ENCODE results near the gene PYGL.

PYGL gene

DNA sequence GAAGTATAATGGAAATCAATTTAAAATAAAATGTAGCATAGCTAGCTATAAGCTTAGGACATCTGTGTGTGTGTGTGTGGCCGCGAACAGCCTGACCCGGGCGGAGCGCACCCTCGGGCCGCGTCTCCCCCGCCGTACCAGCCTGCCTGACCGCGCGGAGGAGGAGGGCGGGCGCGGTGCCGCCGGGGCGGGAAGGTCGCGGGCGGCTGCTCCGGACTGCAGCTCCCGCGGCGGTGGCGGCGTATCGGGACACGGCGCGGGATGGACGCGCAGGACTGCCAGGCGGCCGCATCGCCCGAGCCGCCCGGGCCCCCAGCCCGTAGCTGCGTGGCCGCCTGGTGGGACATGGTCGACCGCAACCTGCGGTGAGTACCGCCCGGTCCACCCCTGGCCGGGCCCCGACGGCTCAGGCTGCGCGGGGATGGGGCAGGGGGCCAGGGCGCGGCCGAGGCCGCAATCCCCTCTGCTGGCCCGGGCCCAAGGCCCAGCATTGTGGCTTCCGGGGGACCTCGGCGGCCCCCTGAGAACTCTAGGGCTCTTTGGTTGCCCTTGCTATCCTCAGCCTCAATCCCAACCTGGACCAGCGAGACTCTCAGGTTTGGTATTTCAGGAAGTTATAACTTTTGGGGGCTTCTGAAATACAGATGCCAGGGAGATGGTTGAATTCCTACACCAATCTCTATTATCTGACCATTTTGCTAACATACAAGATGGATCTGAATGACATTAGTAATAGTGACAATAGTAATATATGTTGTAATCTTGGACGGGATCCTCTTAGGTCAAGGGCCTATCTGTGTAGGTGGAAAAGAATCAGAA lies 72.2 kb downstream of the PYGL start, which contains the start of gene ABHD12B:
ABHD12B (plus strand) TSS at position 140 of the 819 bp plus-strand sequence; CDS start at position 262, 122 bp downstream.
- no peak for DNase-seq (ENCODE audit: low read depth)

DNA sequence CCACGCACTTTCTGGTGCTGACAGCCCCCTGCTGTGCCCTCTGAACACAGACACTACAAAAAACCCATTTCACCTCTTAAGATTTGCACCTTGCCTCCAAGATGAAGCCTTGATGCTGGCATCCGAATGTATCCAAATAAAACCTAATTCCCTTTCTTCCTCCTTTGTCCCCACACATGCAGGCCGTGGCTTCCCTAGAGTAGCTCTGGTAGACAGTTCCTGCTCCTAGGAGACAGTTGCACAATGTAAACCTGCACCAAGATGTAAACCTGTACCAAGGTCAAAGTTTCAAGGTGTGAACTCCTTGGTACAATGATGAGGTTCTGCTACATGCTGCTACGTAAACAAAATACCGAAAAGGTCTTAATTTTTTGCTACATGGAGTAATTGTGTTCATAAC lies 73.1 kb downstream of the PYGL start:
- DNase-seq (ENCODE audit: low read depth): no peak

- DNase-seq (ENCODE audit: low read depth): no peak
Observed at GRCh38 chr14:50865391-50866076, 78.7 kb downstream of the PYGL start.

DNA sequence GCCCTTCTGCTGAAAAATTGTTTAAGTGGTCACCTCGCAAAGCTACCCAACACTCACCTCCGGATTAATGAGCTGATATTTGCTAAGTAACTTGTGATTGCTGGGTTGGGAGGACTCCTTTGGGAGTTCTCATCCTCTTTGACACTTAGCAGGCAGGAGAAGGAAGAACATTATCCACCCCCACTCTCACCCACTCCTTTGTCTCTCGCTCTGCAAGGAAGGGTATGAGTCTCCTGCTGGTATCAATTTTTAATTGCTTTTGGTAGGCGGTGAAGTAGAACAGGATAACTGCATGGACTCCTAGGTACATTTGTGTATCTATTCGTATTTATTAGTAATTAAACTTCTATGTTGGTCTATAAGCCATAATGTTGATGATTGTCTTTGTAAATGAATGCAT lies 79.3 kb downstream of the PYGL start:
- DNase-seq (ENCODE audit: low read depth): no peak

- no peak for DNase-seq (ENCODE audit: low read depth)
Observed at GRCh38 chr14:50864237-50864636, 80.0 kb downstream of the PYGL start.

GRCh38 chr14:50862036-50862570 lies 82.2 kb downstream of the PYGL start:
- no peak for DNase-seq (ENCODE audit: low read depth)

DNA sequence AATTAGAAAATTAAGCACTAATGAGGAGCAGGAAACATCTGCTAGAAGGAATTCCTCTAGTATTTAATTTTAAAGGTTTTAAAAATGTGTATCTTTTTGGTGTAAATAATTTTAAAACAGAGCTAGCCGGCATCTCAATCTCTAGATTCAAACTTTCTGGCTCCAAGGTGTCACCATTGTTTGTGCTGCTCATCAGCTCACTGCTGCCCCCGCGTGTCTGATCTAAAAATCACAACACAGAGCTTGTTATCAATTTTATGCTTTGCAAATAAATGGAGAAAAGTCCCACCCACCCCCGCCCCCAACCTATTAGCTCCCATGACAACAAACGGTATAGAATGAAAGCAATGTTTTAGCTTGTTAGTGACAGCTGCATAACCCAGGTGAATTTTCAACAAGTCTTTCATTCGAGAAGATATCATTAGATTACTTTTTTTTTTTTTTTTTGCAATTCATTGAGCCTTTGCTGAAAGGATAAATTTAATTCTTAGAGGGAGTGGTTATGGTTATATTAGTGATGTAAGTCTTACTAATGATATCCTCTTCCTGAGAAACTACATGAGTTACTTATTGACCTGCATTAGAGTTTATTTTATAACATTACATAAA lies 83.7 kb downstream of the PYGL start:
- peak; percentile 90 for DNase-seq (ENCODE audit: low read depth)

GRCh38 chr14:50859296-50859624 lies 85.0 kb downstream of the PYGL start:
- no peak for DNase-seq (ENCODE audit: low read depth)

DNA sequence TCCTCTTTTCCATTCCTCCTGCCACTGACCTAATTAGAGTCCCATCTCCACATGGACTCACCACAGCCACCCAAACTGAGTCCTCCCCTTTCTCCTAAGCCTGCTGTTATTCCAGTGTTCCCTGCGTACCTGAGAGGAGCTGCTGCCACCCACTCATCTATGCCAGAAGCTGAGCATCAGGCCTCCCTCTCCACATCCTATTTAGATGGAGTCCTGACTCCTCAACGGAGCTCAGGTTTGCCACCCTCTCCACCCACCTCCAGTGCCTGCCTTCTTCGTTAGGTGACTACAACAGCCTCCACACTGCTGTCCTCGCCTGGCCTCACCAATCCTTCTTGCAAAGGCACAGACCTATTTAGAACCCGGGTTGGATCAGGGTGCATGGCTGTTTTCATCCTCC lies 87.6 kb downstream of the PYGL start:
- DNase-seq (ENCODE audit: low read depth): no peak

DNA sequence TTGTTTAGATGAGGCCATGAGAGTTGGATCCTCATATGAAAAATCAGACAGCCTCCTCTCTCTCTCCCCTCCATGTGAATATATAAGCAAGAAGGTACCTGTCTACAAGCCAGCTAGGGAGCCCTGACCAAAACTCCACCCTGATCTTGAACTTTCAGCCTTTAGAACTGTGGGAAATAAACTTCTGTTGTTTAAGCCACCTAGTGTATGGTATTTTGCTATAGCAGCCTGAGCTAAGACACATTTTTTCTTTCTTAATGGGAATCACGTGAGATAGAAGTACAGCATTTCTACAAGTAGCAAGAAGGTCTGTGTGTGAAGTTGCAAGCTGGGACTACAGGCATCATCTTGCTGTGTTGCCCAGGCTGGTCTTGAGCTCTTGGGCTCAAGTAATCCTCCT lies 88.7 kb downstream of the PYGL start:
- DNase-seq (ENCODE audit: low read depth): no peak
